IMR-90 (cell line): ENCODE data around the gene TMEM247. TPM values are rescaled to one million over a fixed set of nuclear protein-coding genes. Genes with fewer than 3 reads are reported as not detected.
"Not testable (repeated sequence)": the region's sequence is repeated elsewhere in the genome, so short reads cannot be mapped to it uniquely, and the experiment has no call there.

Experiments
- ATAC-seq: fragments of 200-7000 bp; cut with Tn5 transposase; 2 replicates; pipeline ENCODE4 v1.9.1; 2020; ENCODE audit warnings: low read depth, mild to moderate bottlenecking, moderate library complexity
- BruUV-seq: library from RNA; stranded (reverse); fragments of 400-500 nt; replicated peaks from 2 replicates; lab custom pipeline; 2021; lab: Mats Ljungman, UMichigan
- CTCF ChIA-PET: fragments of 300-600 bp; formaldehyde crosslinking; extraction: SDS; loops from one replicate; lab custom pipeline; 2021; ENCODE audit warnings: antibody characterized with exemption; lab: Yijun Ruan, JAX
- POLR2A ChIA-PET: fragments of 300-600 bp; sonication (Branson Sonifier 250); formaldehyde crosslinking; loops from one replicate; lab custom pipeline; 2022; ENCODE audit warnings: antibody characterized with exemption; ENCODE audit not compliant: unreplicated experiment; lab: Charles Lee
- DNase-seq: peaks from one replicate; pipeline ENCODE4 v3.0.0; 2013
- H2AFZ ChIP-seq: replicated peaks from 2 replicates; pipeline ENCODE3; 2013; ENCODE audit warnings: low read length, mild to moderate bottlenecking; ENCODE audit not compliant: poor library complexity
- H2AK5ac ChIP-seq: 2 replicates; pipeline ENCODE4 v1.6.1; 2013; ENCODE audit warnings: low read depth, low read length, inconsistent platforms
- H2AK9ac ChIP-seq: replicated peaks from 2 replicates; pipeline ENCODE3; 2013; ENCODE audit warnings: mild to moderate bottlenecking, low read depth, low read length, moderate library complexity; ENCODE audit not compliant: poor library complexity
- H2BK120ac ChIP-seq: 2 replicates; pipeline ENCODE4 v1.6.1; 2013; ENCODE audit warnings: low read depth, low read length, inconsistent platforms
- H2BK15ac ChIP-seq: 3 replicates; pipeline ENCODE4 v1.6.1; 2013; ENCODE audit warnings: low read depth, low read length, inconsistent platforms
- H2BK20ac ChIP-seq: 2 replicates; pipeline ENCODE4 v1.6.1; 2013; ENCODE audit warnings: low read depth, mild to moderate bottlenecking, inconsistent platforms, low read length, moderate library complexity
- H2BK5ac ChIP-seq: 2 replicates; pipeline ENCODE4 v1.6.1; 2013; ENCODE audit warnings: mild to moderate bottlenecking, low read depth, low read length, inconsistent platforms; ENCODE audit not compliant: poor library complexity, severe bottlenecking
- H3K14ac ChIP-seq: replicated peaks from 2 replicates; pipeline ENCODE4 v1.6.1; 2013; ENCODE audit warnings: low read depth, low read length, inconsistent platforms
- H3K18ac ChIP-seq: 2 replicates; pipeline ENCODE4 v1.6.1; 2013; ENCODE audit warnings: low read depth, low read length, control low read depth
- H3K23ac ChIP-seq: 2 replicates; pipeline ENCODE4 v1.6.1; 2013; ENCODE audit warnings: low read depth, low read length, inconsistent platforms
- H3K27ac ChIP-seq: 2 replicates; pipeline ENCODE4 v1.5.1; 2013; ENCODE audit warnings: mild to moderate bottlenecking, control low read depth, low read length; ENCODE audit not compliant: insufficient read depth
- H3K27me3 ChIP-seq: 2 replicates; pipeline ENCODE4 v1.6.1; 2013; ENCODE audit warnings: low read length; ENCODE audit not compliant: control insufficient read depth, insufficient read depth
- H3K36me3 ChIP-seq: 2 replicates; pipeline ENCODE4 v1.6.1; 2013; ENCODE audit warnings: low read length, mixed read lengths; ENCODE audit not compliant: control insufficient read depth, insufficient read depth
- H3K4ac ChIP-seq: 2 replicates; pipeline ENCODE4 v1.6.1; 2013; ENCODE audit warnings: low read depth, low read length, inconsistent platforms
- H3K4me1 ChIP-seq: 2 replicates; pipeline ENCODE4 v1.6.1; 2013; ENCODE audit warnings: low read length, mixed read lengths; ENCODE audit not compliant: control insufficient read depth, insufficient read depth
- H3K4me2 ChIP-seq: 2 replicates; pipeline ENCODE4 v1.6.1; 2013; ENCODE audit warnings: low read depth, mild to moderate bottlenecking, control low read depth, low read length, moderate library complexity
- H3K4me3 ChIP-seq: 2 replicates; pipeline ENCODE4 v1.5.1; 2013; ENCODE audit warnings: low read depth, mild to moderate bottlenecking, control low read depth, low read length, moderate library complexity; ENCODE audit not compliant: insufficient read depth
- H3K56ac ChIP-seq: 2 replicates; pipeline ENCODE4 v1.6.1; 2013; ENCODE audit warnings: low read length, inconsistent platforms; ENCODE audit not compliant: insufficient read depth; ENCODE audit errors: extremely low read depth
- H3K79me1 ChIP-seq, 2 experiments: 2 replicates each; pipeline ENCODE4 v1.6.1; 2013; ENCODE audit warnings: low read length in 2 of 2, inconsistent platforms in 1 of 2, low read depth in 1 of 2
- H3K9ac ChIP-seq: 2 replicates; pipeline ENCODE4 v1.6.1; 2013; ENCODE audit warnings: low read depth, low read length, control low read depth
- H3K9me1 ChIP-seq: 2 replicates; pipeline ENCODE4 v1.6.1; 2013; ENCODE audit warnings: low read length, inconsistent platforms; ENCODE audit not compliant: insufficient read depth
- H3K9me3 ChIP-seq: 2 replicates; pipeline ENCODE4 v1.6.1; 2013; ENCODE audit warnings: low read length; ENCODE audit not compliant: control insufficient read depth, insufficient read depth
- H4K20me1 ChIP-seq: 2 replicates; pipeline ENCODE4 v1.6.1; 2013; ENCODE audit warnings: low read length, inconsistent platforms; ENCODE audit not compliant: insufficient read depth
- H4K5ac ChIP-seq: 2 replicates; pipeline ENCODE4 v1.6.1; 2013; ENCODE audit warnings: mild to moderate bottlenecking, low read depth, low read length, control low read depth
- H4K8ac ChIP-seq, 2 experiments: 2 replicates each; pipeline ENCODE4 v1.6.1; 2013; ENCODE audit warnings: low read depth in 2 of 2, low read length in 2 of 2, control low read depth in 1 of 2, inconsistent platforms in 1 of 2
- H4K91ac ChIP-seq: 2 replicates; pipeline ENCODE4 v1.6.1; 2013; ENCODE audit warnings: low read depth, low read length, inconsistent platforms; ENCODE audit not compliant: insufficient read depth
- dilution Hi-C: fragments of 300-500 bp; cut with HindIII; formaldehyde crosslinking; loops from one replicate; pipeline ENCODE4 v1.14.3; 2018; ENCODE audit warnings: low sequenced_read_pairs; ENCODE audit not compliant: unreplicated experiment
- in situ Hi-C: fragments of 300-500 bp; cut with MboI; formaldehyde crosslinking; loops from 3 replicates; pipeline ENCODE4 v1.14.3; 2019; ENCODE audit warnings: low sequenced_read_pairs, inconsistent platforms, mixed read lengths
- intact Hi-C: fragments of 100-400 bp; cut with micrococcal nuclease; formaldehyde crosslinking; loops from 2 replicates; pipeline ENCODE4 v1.10.0; 2022
- polyA plus RNA-seq, 3 experiments: library from polyadenylated mRNA; depleted of rRNA; stranded (reverse); fragments of >200 nt; gene quantifications; 2 replicates each; pipeline ENCODE4 v1.2.3, GENCODE V29; 2012; ENCODE audit warnings: low replicate concordance in 1 of 3
- total RNA-seq: library from RNA; depleted of rRNA; stranded (reverse); fragments of >200 nt; gene quantifications from 2 replicates; pipeline ENCODE4 v1.2.3, GENCODE V29; 2012

TMEM247 gene
- total and polyA plus RNA-seq, 2 of the 4 experiments (the other 2 are of a cell fraction) = not detected

- POLR2A ChIA-PET, H2AFZ ChIP-seq, dilution Hi-C loops, H4K20me1 ChIP-seq, in situ Hi-C loops, H3K27me3 ChIP-seq, BruUV-seq, H2BK20ac ChIP-seq, H3K14ac ChIP-seq, intact Hi-C loops, H3K27ac ChIP-seq, H2BK15ac ChIP-seq, DNase-seq, H3K4me1 ChIP-seq, H2BK120ac ChIP-seq, H3K23ac ChIP-seq, H3K9me1 ChIP-seq, H3K56ac ChIP-seq, H3K79me1 ChIP-seq, H4K91ac ChIP-seq, H3K18ac ChIP-seq, H3K4me2 ChIP-seq, H4K8ac ChIP-seq, H3K36me3 ChIP-seq, H4K5ac ChIP-seq, H3K4ac ChIP-seq, H3K9ac ChIP-seq, ATAC-seq, H3K9me3 ChIP-seq, H2BK5ac ChIP-seq, H2AK9ac ChIP-seq, H3K4me3 ChIP-seq, H2AK5ac ChIP-seq: not testable (repeated sequence)
- CTCF ChIA-PET = interaction anchor here (0.6 kb wide), 1 partner anchor 105 kb away, joined by 3 read pairs; no protein-coding TSS in a partner anchor
Measured at GRCh38 chr2:46522385-46522784, 43.0 kb downstream of the TMEM247 start.
